HG02970 (cell line): Measurements from ENCODE around the gene GNAT2.

Source experiments
- ATAC-seq: cut with Tn5 transposase; IDR thresholded peaks from one replicate; pipeline ENCODE4 v1.9.1; 2021; ENCODE audit warnings: mild to moderate bottlenecking, moderate library complexity, moderate number of reproducible peaks; ENCODE audit not compliant: unreplicated experiment, low FRiP score

GNAT2 gene

GRCh38 chr1:109567877-109568672 is 51.3 kb downstream of the GNAT2 start:
- no peak for ATAC-seq

DNA sequence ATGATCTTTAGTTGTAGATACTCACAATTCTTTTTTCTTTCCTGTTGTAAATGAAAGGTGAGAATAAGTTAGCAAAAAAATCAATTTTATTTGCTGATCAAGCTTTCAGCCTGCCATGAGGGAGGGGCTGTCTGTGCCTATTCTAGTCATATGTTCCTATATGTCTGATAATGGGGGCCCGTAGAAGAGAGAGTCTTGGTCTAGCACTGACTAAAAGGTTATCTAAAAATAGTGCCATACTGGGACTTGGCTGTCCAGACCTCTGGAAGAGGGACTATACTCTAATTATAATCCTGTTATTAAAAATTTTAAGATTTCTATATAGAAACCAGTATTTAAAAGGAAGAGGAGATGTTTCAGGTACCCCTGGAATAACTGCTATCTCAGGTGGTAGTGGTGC is 52.4 kb downstream of the GNAT2 start:
- no peak for ATAC-seq

- ATAC-seq: no peak
Measured at GRCh38 chr1:109565241-109565640, 54.2 kb downstream of the GNAT2 start.

DNA sequence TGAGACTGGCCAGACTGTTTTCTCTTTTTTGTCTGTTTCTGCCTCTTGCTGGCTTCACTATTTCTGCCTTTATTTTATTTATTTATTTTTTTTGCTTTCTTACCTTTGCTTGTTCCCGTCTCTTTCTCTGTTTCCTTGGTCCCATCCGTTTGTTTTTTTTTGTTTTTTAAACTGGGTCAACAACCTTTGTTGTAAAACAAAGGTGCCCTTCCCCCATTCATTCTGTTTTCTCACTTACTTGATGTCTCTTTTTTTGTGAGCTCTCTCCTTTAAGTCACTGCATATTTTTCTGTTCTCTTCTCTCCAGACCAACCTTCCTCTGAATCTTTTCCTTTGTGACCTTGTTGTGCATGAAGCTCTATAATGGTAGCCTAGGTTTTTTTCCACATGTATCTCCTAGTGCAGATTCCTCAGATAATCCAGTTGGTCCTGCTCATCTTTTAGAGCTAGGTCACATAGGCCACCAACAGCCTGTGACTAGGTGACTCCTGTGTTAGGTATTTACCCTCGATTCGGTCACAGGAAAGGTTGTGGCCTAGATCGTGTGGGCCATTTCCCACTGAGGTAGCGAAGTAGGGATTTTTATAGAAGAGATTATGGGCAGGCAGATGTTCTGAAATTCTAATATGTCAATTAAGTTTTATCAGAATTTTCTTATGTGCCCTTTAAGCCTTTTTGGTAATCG is 55.1 kb downstream of the GNAT2 start:
- no peak for ATAC-seq

GRCh38 chr1:109559995-109560394 is 59.4 kb downstream of the GNAT2 start:
- ATAC-seq: no peak

GRCh38 chr1:109557520-109557919 is 61.9 kb downstream of the GNAT2 start:
- ATAC-seq: no peak

DNA sequence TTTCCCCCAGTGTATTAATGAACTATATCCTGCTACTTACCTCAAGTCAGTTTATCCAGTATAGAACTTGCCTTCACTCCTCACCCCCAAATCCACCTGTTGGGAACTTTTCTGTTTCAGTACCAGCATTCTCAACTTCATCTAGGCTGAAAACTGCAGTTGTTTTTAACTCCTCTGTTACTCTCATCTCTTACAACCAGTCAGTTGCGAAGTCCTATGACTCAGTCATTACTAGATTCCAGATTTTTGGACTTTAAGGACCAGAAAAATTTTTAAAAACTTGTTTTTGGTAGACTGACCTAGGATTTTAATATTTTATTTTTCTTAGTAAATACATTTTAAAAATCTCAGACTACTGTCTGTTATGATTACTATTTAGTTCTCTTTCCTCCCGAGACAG is 62.9 kb downstream of the GNAT2 start:
- ATAC-seq: no peak
